ENCODE measurements around the gene OR2D2.
"Not testable (repeated sequence)": the region's sequence is repeated elsewhere in the genome, so short reads cannot be mapped to it uniquely, and the experiment has no call there.

Gene OR2D2

GRCh38 chr11:6919698-6920097 lies 27.4 kb upstream of the OR2D2 start:
- Histone ChIP-seq H3K27me3 (ENCODE audit: control insufficient read depth, insufficient read depth, low read length) (no peaks in the 10 kb centered on the region), H3K9me3 (ENCODE audit: control insufficient read depth, insufficient read depth, low read depth, low read length) (peaks cover 4% of the 10 kb centered on the region; the same call in 1 of the 2 replicates), H3K4me1 (ENCODE audit: control insufficient read depth, insufficient read depth, low read length) (no peaks in the 10 kb centered on the region), H3K4me3 (ENCODE audit: low read depth, low read length) (no peak overlapping the region), H3K36me3 (ENCODE audit: control insufficient read depth, insufficient read depth, low read length) (no peaks in the 10 kb centered on the region), H3K27ac (ENCODE audit: low read depth, low read length) (no peak overlapping the region), H3K9ac (ENCODE audit: low read length) (no peak overlapping the region)

GRCh38 chr11:6911948-6912347 lies 19.6 kb upstream of the OR2D2 start:
- no peaks in the 10 kb centered on the region for H3K9me3 ChIP-seq (ENCODE audit: control insufficient read depth, insufficient read depth, low read depth, low read length)

GRCh38 chr11:6911378-6911777 lies 19.1 kb upstream of the OR2D2 start:
- Histone ChIP-seq H3K4me1 (ENCODE audit: control insufficient read depth, insufficient read depth, low read length) (no peaks in the 10 kb centered on the region), H3K36me3 (ENCODE audit: control insufficient read depth, insufficient read depth, low read length) (no peaks in the 10 kb centered on the region), H3K27me3 (ENCODE audit: control insufficient read depth, insufficient read depth, low read length) (no peaks in the 10 kb centered on the region), H3K27ac (ENCODE audit: low read depth, low read length) (no peak overlapping the region), H3K9me3 (ENCODE audit: control insufficient read depth, insufficient read depth, low read depth, low read length) (no peaks in the 10 kb centered on the region), H3K4me3 (ENCODE audit: low read depth, low read length) (no peak overlapping the region), H3K9ac (ENCODE audit: low read length) (no peak overlapping the region)

More at GRCh38 chr11:6911948-6912347, 19.6 kb upstream of the OR2D2 start:
- no peaks in the 10 kb centered on the region for H3K4me1 ChIP-seq (ENCODE audit: control insufficient read depth, insufficient read depth, low read length)
- H3K9ac ChIP-seq (ENCODE audit: low read length): no peak overlapping the region
- H3K27me3 ChIP-seq (ENCODE audit: control insufficient read depth, insufficient read depth, low read length): no peaks in the 10 kb centered on the region
- H3K36me3 ChIP-seq (ENCODE audit: control insufficient read depth, insufficient read depth, low read length): no peaks in the 10 kb centered on the region
- H3K27ac ChIP-seq (ENCODE audit: low read depth, low read length): no peak overlapping the region
- no peak overlapping the region for H3K4me3 ChIP-seq (ENCODE audit: low read depth, low read length)

GRCh38 chr11:6904804-6905203 lies 12.5 kb upstream of the OR2D2 start:
- H3K4me1 ChIP-seq (ENCODE audit: control insufficient read depth, insufficient read depth, low read length); H3K36me3 ChIP-seq (ENCODE audit: control insufficient read depth, insufficient read depth, low read length); H3K9me3 ChIP-seq (ENCODE audit: control insufficient read depth, insufficient read depth, low read depth, low read length); H3K27me3 ChIP-seq (ENCODE audit: control insufficient read depth, insufficient read depth, low read length); H3K27ac ChIP-seq (ENCODE audit: low read depth, low read length): not testable (repeated sequence)
- H3K9ac ChIP-seq (ENCODE audit: low read length): peak overlapping the region; percentile 58
- H3K4me3 ChIP-seq (ENCODE audit: low read depth, low read length): peak overlapping the region; percentile 57; the same call in 1 of the 2 replicates

GRCh38 chr11:6900327-6900999 lies 8.2 kb upstream of the OR2D2 start:
- Histone ChIP-seq H3K27ac (ENCODE audit: low read depth, low read length) (no peak overlapping the region), H3K9me3 (ENCODE audit: control insufficient read depth, insufficient read depth, low read depth, low read length) (no peaks in the 10 kb centered on the region), H3K4me1 (ENCODE audit: control insufficient read depth, insufficient read depth, low read length) (no peaks in the 10 kb centered on the region), H3K4me3 (ENCODE audit: low read depth, low read length) (no peak overlapping the region), H3K36me3 (ENCODE audit: control insufficient read depth, insufficient read depth, low read length) (no peaks in the 10 kb centered on the region), H3K27me3 (ENCODE audit: control insufficient read depth, insufficient read depth, low read length) (no peaks in the 10 kb centered on the region), H3K9ac (ENCODE audit: low read length) (no peak overlapping the region)

GRCh38 chr11:6898911-6899310 lies 6.6 kb upstream of the OR2D2 start:
- Histone ChIP-seq H3K27ac (ENCODE audit: low read depth, low read length) (no peak overlapping the region), H3K4me3 (ENCODE audit: low read depth, low read length) (no peak overlapping the region), H3K36me3 (ENCODE audit: control insufficient read depth, insufficient read depth, low read length) (no peaks in the 10 kb centered on the region), H3K9ac (ENCODE audit: low read length) (no peak overlapping the region), H3K4me1 (ENCODE audit: control insufficient read depth, insufficient read depth, low read length) (no peaks in the 10 kb centered on the region), H3K27me3 (ENCODE audit: control insufficient read depth, insufficient read depth, low read length) (no peaks in the 10 kb centered on the region), H3K9me3 (ENCODE audit: control insufficient read depth, insufficient read depth, low read depth, low read length) (no peaks in the 10 kb centered on the region)

GRCh38 chr11:6895010-6895409 lies 2.7 kb upstream of the OR2D2 start:
- Histone ChIP-seq H3K27ac (ENCODE audit: low read depth, low read length) (no peak overlapping the region), H3K9ac (ENCODE audit: low read length) (no peak overlapping the region), H3K36me3 (ENCODE audit: control insufficient read depth, insufficient read depth, low read length) (no peaks in the 10 kb centered on the region), H3K27me3 (ENCODE audit: control insufficient read depth, insufficient read depth, low read length) (no peaks in the 10 kb centered on the region), H3K4me1 (ENCODE audit: control insufficient read depth, insufficient read depth, low read length) (no peaks in the 10 kb centered on the region), H3K9me3 (ENCODE audit: control insufficient read depth, insufficient read depth, low read depth, low read length) (no peaks in the 10 kb centered on the region), H3K4me3 (ENCODE audit: low read depth, low read length) (no peak overlapping the region)

GRCh38 chr11:6894097-6894496 lies 1.8 kb upstream of the OR2D2 start:
- no peaks in the 10 kb centered on the region for H3K9me3 ChIP-seq (ENCODE audit: control insufficient read depth, insufficient read depth, low read depth, low read length)
- H3K27me3 ChIP-seq (ENCODE audit: control insufficient read depth, insufficient read depth, low read length): no peaks in the 10 kb centered on the region
- no peak overlapping the region for H3K9ac ChIP-seq (ENCODE audit: low read length)
- no peak overlapping the region for H3K4me3 ChIP-seq (ENCODE audit: low read depth, low read length)
- no peaks in the 10 kb centered on the region for H3K4me1 ChIP-seq (ENCODE audit: control insufficient read depth, insufficient read depth, low read length)
- no peaks in the 10 kb centered on the region for H3K36me3 ChIP-seq (ENCODE audit: control insufficient read depth, insufficient read depth, low read length)
- no peak overlapping the region for H3K27ac ChIP-seq (ENCODE audit: low read depth, low read length)

- H3K27ac ChIP-seq (ENCODE audit: low read depth, low read length): no peak overlapping the region
- no peaks in the 10 kb centered on the region for H3K9me3 ChIP-seq (ENCODE audit: control insufficient read depth, insufficient read depth, low read depth, low read length)
- no peak overlapping the region for H3K9ac ChIP-seq (ENCODE audit: low read length)
- H3K27me3 ChIP-seq (ENCODE audit: control insufficient read depth, insufficient read depth, low read length): no peaks in the 10 kb centered on the region
- H3K36me3 ChIP-seq (ENCODE audit: control insufficient read depth, insufficient read depth, low read length): no peaks in the 10 kb centered on the region
- H3K4me3 ChIP-seq (ENCODE audit: low read depth, low read length): no peak overlapping the region
- no peaks in the 10 kb centered on the region for H3K4me1 ChIP-seq (ENCODE audit: control insufficient read depth, insufficient read depth, low read length)
Measured at GRCh38 chr11:6889835-6890234, 2.5 kb downstream of the OR2D2 start.

GRCh38 chr11:6888830-6889229 lies 3.5 kb downstream of the OR2D2 start:
- Histone ChIP-seq H3K4me3 (ENCODE audit: low read depth, low read length) (no peak overlapping the region), H3K9me3 (ENCODE audit: control insufficient read depth, insufficient read depth, low read depth, low read length) (no peaks in the 10 kb centered on the region), H3K9ac (ENCODE audit: low read length) (no peak overlapping the region), H3K36me3 (ENCODE audit: control insufficient read depth, insufficient read depth, low read length) (no peaks in the 10 kb centered on the region), H3K4me1 (ENCODE audit: control insufficient read depth, insufficient read depth, low read length) (no peaks in the 10 kb centered on the region), H3K27ac (ENCODE audit: low read depth, low read length) (no peak overlapping the region), H3K27me3 (ENCODE audit: control insufficient read depth, insufficient read depth, low read length) (no peaks in the 10 kb centered on the region)

- H3K4me1 ChIP-seq (ENCODE audit: control insufficient read depth, insufficient read depth, low read length); H3K9ac ChIP-seq (ENCODE audit: low read length); H3K9me3 ChIP-seq (ENCODE audit: control insufficient read depth, insufficient read depth, low read depth, low read length); H3K36me3 ChIP-seq (ENCODE audit: control insufficient read depth, insufficient read depth, low read length); H3K27me3 ChIP-seq (ENCODE audit: control insufficient read depth, insufficient read depth, low read length); H3K4me3 ChIP-seq (ENCODE audit: low read depth, low read length); H3K27ac ChIP-seq (ENCODE audit: low read depth, low read length): not testable (repeated sequence)
Measured at GRCh38 chr11:6887711-6888110, 4.6 kb downstream of the OR2D2 start.

- no peak overlapping the region for H3K9ac ChIP-seq (ENCODE audit: low read length)
- H3K4me1 ChIP-seq (ENCODE audit: control insufficient read depth, insufficient read depth, low read length): no peaks in the 10 kb centered on the region
- H3K9me3 ChIP-seq (ENCODE audit: control insufficient read depth, insufficient read depth, low read depth, low read length): no peaks in the 10 kb centered on the region
- H3K4me3 ChIP-seq (ENCODE audit: low read depth, low read length): no peak overlapping the region
- H3K36me3 ChIP-seq (ENCODE audit: control insufficient read depth, insufficient read depth, low read length): no peaks in the 10 kb centered on the region
- no peaks in the 10 kb centered on the region for H3K27me3 ChIP-seq (ENCODE audit: control insufficient read depth, insufficient read depth, low read length)
- H3K27ac ChIP-seq (ENCODE audit: low read depth, low read length): no peak overlapping the region
Measured at GRCh38 chr11:6882751-6883150, 9.5 kb downstream of the OR2D2 start.

Data from HUES6 (cell line).